Stimulated activated CD4-positive, alpha-beta T cell treated with anti-CD3 and anti-CD28 coated beads, TNF-alpha, amount 100 ng/mL, for 24 hours (primary cell): ENCODE data around the gene PPCS.
"Not testable (repeated sequence)": the region's sequence is repeated elsewhere in the genome, so short reads cannot be mapped to it uniquely, and the experiment has no call there.

Experiments used
- DNase-seq, 3 experiments: peaks; one replicate each; pipeline ENCODE4 v3.0.0-alpha.2; 2020; ENCODE audit warnings: low read depth in 3 of 3

The PPCS gene

GRCh38 chr1:42453386-42453785 lies 3.0 kb upstream of the PPCS start:
- no peak for DNase-seq

DNA sequence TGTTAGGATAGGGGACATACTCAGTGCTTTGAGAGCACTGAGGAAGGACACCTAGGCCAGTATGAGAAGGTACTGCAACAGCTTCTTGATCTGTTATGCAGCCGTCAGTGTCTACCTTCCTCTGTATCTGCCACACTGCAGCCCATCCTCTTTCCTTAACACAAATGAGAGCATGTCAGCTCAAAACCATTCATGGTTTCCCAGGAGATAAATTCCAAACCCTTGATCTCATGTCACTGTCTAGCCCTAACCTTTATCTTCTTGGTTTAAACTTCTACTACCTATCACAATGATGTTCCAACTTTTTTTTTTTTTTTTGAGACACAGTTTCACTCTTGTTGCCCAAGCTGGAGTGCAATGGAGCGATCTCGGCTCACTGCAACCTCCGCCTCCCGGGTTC lies 1.9 kb upstream of the PPCS start:
- DNase-seq = no peak

GRCh38 chr1:42456754-42457089 lies 379 bp downstream of the PPCS start:
- DNase-seq = peak; percentile 27 to 54 (median 30)

DNA sequence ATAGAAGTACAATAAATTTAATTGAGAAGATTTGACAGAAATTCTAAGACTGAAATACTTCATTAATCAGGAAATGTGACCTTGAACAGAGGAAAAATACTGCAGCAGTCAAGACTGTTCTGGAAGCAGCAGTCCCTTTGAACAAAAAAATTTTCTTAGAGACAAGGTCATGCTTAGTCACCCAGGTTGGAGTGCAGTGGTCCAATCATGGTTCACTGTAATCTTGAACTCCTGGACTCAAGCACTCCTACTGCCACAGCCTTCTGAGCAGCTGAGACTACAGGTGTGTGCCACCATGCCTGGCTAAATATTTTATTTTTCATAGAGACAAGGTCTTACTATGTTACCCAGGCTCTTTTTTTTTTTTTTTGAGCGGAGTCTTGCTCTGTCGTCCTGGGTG lies 4.9 kb downstream of the PPCS start:
- DNase-seq = no peak

DNA sequence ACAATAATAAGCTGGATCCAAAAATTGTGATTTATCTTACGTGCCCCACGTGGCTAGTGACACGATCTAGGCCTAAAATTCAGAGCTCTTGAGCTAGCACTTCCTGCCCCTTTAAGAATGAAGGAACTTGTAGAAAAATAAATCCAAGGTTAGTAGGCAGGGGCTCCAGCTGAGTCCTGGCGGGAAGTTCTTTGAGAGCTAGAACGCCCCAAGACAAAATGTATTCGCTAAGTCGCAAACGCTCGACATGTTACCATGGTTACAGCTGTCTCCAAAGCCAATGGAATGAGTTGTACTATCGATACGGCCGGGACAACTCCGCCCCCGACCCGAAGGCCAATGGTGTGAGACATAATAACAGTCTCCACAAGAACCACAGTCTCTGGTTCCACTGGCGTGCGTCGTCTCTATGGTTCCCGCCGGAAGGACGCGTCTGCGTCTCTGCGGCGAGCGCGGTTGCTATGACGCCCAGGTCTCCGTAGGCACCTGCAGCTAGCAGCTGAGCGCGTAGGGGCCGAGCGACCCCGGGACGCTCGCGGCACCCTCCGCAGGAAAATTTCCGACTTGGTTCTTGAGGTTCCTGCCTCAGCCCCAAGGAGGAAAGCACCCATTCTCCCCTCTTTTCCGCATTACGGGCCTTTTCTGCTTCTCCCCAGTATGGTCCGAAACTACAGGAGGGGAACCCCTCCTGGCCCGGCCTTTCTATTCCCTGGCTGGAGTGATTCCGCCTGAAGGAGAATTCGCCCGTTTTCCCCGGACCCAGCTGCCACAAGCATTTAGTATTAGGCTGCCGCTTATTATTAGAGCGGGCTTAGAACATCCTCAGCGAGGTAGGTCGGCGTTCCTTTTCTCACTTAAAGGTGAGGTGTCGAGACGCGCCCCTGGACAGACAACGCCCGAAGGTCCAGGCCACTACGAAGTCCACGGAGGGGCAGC lies 6.8 kb downstream of the PPCS start, which contains the start of gene CCDC30:
Gene CCDC30 (plus strand): TSS at position 459 of the 936 bp plus-strand sequence. CDS start 17,266 bp downstream, outside the sequence.
- DNase-seq = peak; percentile 88 to 95 (median 94)

DNA sequence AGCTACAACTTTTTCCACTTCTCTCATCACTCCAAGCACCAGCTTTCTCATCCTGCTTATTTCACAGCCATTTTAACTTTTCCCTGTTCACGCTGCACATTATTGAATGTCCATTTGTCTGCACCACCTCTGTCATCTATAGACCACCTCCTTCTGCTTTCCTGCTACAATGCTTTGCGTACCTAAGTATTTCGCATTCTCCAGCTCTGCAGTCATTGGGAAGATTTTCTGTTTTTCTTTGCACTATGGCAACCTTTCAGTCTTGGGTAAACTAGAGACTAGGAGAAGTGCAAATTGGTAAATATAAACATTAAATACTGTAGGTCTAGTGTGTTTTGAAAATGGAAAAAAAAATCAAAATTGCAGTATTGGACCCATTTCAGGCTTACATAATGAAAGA lies 7.6 kb downstream of the PPCS start:
- no peak for DNase-seq

DNA sequence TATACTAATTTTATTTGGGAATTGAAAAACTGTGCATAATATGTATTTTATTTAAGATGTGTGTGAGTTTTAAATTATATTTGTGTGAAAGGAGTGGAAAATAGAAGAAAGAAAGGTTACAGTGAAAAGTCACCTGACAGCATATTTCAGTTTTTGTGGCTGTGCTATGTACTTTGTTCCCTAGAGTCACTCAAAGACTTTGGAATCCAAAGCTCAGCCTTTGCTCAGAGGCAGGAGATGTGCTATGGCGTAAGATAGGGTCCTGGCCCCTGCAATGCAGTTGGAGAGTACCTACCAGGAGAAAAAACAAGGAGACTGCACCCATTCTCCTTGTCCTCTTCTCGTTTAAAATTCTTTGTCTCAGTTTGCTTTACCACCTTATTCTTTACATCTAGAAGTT lies 9.7 kb downstream of the PPCS start:
- DNase-seq = no peak

GRCh38 chr1:42469727-42470126 lies 13.4 kb downstream of the PPCS start:
- no peak for DNase-seq

DNA sequence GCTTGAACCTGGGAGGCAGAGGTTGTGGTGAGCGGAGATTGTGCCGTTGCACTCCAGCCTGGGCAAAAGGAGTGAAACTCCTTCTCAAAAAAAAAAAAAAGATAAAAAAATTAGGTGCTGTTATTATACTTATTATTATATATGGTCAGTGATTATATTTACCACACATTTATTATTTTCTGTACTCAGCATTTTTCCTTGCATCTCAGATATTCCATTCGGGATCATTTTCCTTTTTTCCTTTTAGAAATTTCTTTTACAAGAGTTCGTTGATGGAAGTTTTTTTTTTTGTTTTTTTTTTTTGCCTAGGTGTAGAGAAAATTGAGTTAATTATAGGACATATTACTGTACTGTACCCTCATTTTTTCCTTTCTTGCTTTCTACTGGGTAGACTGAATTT lies 20.3 kb downstream of the PPCS start:
- DNase-seq = no peak

- DNase-seq = not testable (repeated sequence)
Observed at GRCh38 chr1:42477354-42477753, 21.0 kb downstream of the PPCS start.

GRCh38 chr1:42477775-42478174 lies 21.4 kb downstream of the PPCS start:
- DNase-seq = no peak

GRCh38 chr1:42479621-42480020 lies 23.3 kb downstream of the PPCS start:
- no peak for DNase-seq

GRCh38 chr1:42480921-42481320 lies 24.6 kb downstream of the PPCS start:
- no peak for DNase-seq

GRCh38 chr1:42482635-42483153 lies 26.4 kb downstream of the PPCS start:
- DNase-seq = no peak

- no peak for DNase-seq
Observed at GRCh38 chr1:42484382-42484781, 28.0 kb downstream of the PPCS start.

DNA sequence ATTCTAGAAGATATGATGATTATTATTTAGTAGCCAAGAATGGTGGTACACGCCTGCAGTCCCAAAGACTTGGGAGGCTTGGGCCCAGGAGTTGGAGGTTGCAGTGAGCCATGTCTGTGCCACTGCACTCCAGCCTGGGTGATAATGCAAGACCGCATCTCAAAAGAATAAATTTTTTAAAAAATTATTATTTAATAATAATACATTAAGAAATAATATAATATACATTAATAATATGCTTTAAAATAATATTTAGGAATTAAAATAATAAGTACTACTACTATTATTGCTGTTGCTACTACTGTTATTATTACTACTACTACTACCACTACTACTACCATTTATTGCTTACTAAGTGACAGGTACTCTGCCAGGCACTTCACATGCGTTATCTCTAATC lies 33.9 kb downstream of the PPCS start:
- no peak for DNase-seq

DNA sequence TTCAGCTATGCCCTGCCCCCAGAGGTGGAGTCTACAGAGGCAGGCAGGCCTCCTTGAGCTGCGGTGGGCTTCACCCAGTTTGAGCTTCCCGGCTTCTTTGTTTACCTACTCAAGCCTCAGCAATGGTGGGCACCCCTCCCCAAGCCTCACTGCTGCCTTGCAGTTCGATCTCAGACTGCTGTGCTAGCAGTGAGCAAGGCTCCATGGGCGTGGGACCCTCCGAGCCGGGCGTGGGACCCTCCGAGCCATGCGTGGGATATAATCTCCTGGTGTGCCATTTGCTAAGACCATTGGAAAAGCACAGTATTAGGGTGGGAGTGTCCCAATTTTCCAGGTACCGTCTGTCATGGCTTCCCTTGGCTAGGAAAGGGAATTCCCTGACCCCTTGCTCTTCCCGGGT lies 45.7 kb downstream of the PPCS start:
- not testable (repeated sequence) for DNase-seq

DNA sequence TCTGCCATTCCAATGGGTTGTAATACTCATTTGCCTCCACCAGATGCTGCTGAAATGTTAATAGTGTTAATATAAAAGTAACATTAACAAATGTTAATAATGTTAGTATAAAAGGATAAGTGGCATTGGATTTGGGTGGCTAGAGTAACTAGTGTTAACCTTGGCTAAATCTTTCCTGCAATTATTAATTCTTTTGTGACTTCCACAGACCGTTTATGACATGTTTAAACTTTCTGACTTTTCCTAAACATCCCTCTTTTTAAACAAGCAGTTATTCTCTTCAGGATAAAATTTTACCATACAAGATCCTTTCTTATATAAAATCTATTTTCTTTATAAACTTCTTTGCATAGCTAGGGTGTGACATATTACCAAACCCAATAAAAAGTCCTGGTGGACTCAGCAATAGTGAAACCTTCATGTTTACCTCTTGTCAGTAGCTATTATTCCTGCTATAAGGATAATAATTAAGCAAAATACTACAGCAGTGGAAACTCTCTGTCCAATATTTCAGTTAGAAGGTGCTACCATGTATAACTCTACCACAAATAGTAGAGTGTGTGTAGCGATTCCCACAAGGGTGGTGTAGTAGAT lies 48.3 kb downstream of the PPCS start:
- DNase-seq = no peak

DNA sequence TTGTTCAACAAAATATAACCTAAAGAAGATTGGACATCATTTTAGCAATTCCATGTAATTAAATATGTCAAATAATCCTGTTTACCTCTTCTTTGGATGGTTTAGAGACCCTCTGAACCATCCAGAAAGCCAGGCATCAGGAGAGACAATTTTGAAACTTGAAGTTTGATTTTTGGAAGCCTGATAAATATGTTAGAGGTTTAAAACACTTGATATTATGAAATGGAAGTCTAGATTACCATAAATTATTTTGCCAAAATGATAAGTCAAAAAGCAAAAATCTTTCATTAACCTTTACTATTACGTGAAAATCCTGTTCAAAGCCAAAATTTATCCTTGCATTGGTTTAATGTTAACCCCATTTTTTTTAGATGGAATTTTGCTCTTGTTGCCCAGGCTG lies 50.2 kb downstream of the PPCS start:
- DNase-seq = no peak
